GM12801 (cell line): Measurements from ENCODE around the gene SIM2.

ENCODE experiments used
- TF ChIP-seq, protein P1 (sequence below): IDR thresholded peaks from one replicate; pipeline ENCODE4 v1.5.1; 2011; ENCODE audit warnings: control low read depth; ENCODE audit not compliant: insufficient read length; ENCODE audit errors: extremely low read depth

The SIM2 gene

DNA sequence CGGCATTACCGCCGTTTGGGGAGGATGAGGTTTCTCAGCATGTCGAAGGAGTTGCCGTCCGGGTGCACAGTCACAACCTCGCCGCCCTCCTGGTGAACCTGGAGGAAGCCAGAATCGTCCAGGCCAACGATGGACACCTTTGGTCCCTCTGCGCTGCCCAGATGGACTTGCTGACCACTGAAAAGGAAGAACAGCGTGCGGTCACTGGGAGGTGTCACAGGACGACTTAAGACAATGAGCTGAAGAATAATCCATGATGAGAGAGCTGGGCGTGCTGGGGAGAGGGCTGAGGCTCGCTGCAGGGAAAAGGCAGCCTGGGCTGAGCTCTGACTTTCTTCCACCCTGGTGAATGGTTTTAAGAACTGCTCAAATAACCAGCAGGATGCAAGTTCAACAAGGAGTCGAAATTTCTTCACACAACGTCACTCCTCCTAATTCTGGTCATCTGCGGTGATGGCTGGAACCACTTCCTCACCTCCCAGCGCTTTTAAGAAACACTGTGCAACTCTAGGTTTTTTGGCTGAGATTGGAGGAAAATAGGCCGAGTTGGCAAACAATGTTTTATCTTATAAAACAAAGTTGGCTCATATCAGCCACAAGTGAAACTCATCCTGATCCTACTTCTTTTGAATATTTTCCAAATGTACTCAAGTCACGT lies 55.5 kb downstream of the SIM2 start:
- TF ChIP-seq, protein P1, sequence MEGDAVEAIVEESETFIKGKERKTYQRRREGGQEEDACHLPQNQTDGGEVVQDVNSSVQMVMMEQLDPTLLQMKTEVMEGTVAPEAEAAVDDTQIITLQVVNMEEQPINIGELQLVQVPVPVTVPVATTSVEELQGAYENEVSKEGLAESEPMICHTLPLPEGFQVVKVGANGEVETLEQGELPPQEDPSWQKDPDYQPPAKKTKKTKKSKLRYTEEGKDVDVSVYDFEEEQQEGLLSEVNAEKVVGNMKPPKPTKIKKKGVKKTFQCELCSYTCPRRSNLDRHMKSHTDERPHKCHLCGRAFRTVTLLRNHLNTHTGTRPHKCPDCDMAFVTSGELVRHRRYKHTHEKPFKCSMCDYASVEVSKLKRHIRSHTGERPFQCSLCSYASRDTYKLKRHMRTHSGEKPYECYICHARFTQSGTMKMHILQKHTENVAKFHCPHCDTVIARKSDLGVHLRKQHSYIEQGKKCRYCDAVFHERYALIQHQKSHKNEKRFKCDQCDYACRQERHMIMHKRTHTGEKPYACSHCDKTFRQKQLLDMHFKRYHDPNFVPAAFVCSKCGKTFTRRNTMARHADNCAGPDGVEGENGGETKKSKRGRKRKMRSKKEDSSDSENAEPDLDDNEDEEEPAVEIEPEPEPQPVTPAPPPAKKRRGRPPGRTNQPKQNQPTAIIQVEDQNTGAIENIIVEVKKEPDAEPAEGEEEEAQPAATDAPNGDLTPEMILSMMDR, result no peak

DNA sequence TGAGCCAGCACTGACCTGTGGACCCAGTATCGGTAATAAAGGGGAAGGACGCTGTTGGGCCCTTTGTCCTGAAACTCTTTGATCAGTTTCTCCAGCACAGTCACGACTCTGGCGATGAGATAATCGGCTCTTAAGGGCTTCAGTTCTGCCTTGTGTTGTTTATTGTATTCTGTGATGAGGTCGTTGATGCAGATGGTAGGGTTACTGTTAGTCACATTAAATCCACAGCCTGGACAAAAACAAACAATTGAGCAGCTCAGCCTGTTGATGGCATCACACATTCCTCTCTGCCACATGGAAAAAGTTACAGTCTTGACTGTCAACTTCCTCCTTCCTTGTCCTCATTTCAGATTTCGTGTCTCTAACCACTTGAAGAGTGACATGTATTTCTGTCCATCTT lies 57.6 kb downstream of the SIM2 start:
- TF ChIP-seq, protein P1, result no peak

DNA sequence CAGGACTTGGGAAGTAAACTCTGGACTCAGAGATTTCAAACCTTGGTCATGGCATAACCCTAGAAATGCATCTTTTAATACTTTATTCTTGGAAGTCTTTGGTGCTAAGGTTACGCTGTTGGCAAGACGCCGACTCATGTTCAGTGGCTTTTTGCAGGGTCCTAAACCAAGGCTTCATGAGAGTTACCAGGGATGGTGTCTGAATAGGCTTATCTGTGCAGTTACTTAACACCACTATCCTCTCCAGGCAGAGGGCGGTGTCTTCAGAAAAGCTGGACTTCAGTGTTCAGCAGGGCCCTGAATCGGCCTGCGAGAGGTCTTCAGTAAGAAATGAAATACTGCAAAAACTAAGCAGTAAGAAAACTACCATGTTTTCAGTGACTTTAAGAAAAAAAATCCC lies 58.3 kb downstream of the SIM2 start:
- TF ChIP-seq, protein P1, result no peak

DNA sequence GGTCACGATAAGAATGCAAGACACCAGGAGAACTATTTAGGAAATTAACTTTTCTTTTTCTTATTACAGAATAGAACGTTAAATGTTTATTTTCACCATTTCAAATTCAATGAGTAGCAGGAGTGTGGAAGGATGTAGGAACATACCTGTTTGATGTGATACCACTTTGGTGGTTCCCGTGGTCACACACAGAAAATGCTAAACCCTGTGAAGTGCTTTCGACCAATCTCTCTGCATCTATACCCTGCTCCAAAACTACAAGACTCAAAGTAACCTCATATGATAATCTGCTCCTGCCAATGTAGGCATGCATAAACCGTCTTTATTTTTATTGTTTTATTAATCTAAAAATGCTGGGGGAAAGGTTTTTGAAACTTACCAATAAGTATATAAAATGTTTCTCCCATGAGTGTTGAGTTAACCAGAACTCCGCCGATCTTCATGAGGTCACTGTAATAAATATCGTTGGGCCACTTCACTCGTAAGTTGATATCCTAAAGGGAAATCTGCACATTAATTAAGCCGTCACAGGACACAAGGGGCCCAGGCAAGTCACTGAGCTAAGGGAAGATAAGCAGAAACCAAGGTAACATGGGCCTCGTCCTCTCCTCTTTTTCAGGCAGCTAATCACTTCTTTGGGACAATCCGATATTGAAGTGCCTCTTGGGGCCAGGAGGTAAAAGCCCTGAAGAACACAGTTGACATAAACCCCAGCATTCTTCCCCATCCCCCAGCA lies 60.6 kb downstream of the SIM2 start:
- TF ChIP-seq, protein P1, result no peak

DNA sequence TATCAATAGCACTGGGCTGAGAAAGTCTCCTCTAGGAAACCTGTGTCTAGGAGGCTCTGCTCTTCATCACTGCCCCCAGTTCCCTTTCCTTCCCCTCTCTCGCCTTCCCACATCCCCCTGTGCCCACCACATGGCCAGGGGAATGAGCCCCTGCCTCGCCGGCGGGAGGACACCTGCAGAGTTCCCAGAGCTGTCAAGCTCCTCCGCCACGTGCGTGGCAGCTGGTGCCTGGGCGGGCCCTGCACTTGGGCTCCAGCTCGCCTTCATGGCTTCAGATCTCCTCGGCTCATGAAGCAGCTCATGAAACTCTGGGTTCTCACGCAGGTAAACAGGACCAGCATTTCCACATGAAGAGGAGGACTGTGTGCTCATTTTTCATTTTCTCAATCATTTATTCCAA lies 62.8 kb downstream of the SIM2 start:
- TF ChIP-seq, protein P1, result no peak

DNA sequence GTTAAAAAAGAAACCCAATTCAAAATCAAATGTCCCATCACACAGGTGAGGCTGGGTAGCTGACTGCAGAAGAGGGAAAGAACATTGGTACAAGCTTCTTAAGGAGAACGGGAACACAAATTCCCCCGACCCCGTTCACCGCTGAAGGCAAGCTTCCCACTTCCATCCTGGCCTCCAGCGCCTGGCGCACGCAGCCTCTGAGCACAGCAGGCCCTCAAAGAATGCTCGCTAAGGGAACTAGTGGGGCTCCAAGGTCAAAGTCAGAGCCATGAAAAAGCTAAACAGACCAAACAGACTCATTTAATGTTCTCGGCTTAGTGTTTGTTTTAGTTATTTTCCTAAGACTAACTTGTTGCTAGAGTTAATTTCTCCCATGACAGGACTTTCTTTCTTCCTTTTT lies 63.7 kb downstream of the SIM2 start:
- TF ChIP-seq, protein P1, result no peak

DNA sequence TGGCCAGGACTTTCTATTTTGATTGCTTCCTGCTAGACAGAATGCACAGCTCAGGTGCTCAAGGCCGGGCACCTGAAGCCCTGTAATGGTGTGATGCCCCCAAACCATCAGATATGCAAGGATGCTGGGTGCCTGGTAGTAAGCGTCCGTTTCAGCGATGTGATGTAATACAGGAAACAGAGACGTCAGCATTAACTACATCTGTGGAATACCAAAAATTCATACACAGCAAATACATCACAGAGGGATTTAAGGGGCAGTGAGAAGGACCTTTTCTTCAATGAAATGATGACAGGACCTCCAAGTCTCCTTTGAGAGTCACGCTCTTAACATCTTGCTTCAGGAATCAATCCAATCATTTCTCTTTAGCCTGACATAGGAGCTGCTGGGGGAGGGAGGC lies 64.4 kb downstream of the SIM2 start:
- TF ChIP-seq, protein P1, result no peak
